Tibial nerve (tissue), 4 donors: ENCODE results near the gene UCHL5. TPM values are rescaled to one million over a fixed set of nuclear protein-coding genes. Genes with fewer than 3 reads are reported as not detected.
"Not testable (repeated sequence)": the region's sequence is repeated elsewhere in the genome, so short reads cannot be mapped to it uniquely, and the experiment has no call there.

Experiments
- DNase-seq, 2 donors: peaks; one replicate each; pipeline ENCODE4 v3.0.0-alpha.2; 2019; ENCODE audit warnings: low spot score in 2 of 2
- H3K27ac ChIP-seq, 4 donors: fragments of 200-600 bp; sonication (generic) in 3 of 4; one replicate each; pipeline ENCODE4 v1.5.1; 2017 to 2019; ENCODE audit warnings: mild to moderate bottlenecking in 1 of 4
- H3K27me3 ChIP-seq, 2 donors: fragments of 200-600 bp; sonication (generic) in 1 of 2; one replicate each; pipeline versions ENCODE4 v1.5.1 to v1.6.0; 2017 to 2019
- H3K36me3 ChIP-seq, 3 donors: fragments of 200-600 bp; sonication (generic); one replicate each; pipeline ENCODE4 v1.5.1; 2018 to 2019
- H3K4me1 ChIP-seq, 4 donors: fragments of 200-600 bp; sonication (generic) in 3 of 4; one replicate each; pipeline ENCODE4 v1.5.1; 2017 to 2019
- H3K4me3 ChIP-seq, 4 donors: fragments of 200-600 bp; sonication (generic) in 3 of 4; one replicate each; pipeline ENCODE4 v1.5.1; 2017 to 2019; ENCODE audit warnings: mild to moderate bottlenecking in 1 of 4, moderate library complexity in 1 of 4
- H3K9me3 ChIP-seq, 4 donors: fragments of 200-600 bp; sonication (generic) in 3 of 4; one replicate each; pipeline ENCODE4 v1.5.1; 2017 to 2019
- EP300 ChIP-seq, 2 donors: sonication (generic); formaldehyde crosslinking; IDR thresholded peaks; one replicate each; pipeline ENCODE4 v1.6.1; 2017; ENCODE audit warnings: antibody characterized with exemption in 2 of 2, mild to moderate bottlenecking in 1 of 2
- POLR2A ChIP-seq, 2 donors: fragments of 450-650 bp; IDR thresholded peaks; one replicate each; pipeline ENCODE4 v1.6.1; 2017; ENCODE audit warnings: antibody characterized with exemption in 2 of 2, mild to moderate bottlenecking in 2 of 2, moderate library complexity in 2 of 2
- WGBS, 2 donors: methylation state at CpG; one replicate each; pipeline ENCODE4 v1.1.5; 2018; 5-methylcytosine and 5-hydroxymethylcytosine counted together
- total RNA-seq, 4 donors: library from RNA; depleted of rRNA; stranded (reverse); fragments of >200 nt; gene quantifications; one replicate each; pipeline ENCODE4 v1.1.0, GENCODE V29; 2016
- TF ChIP-seq, protein P1 (sequence below), 5 experiments: fragments of 200-600 bp in 3 of 5; fragments of 450-650 bp in 2 of 5; sonication (generic) in 3 of 5; IDR thresholded peaks; one replicate each; pipeline ENCODE4 v1.5.1; 2016 to 2019; ENCODE audit warnings: antibody characterized with exemption in 5 of 5, mild to moderate bottlenecking in 3 of 5, moderate library complexity in 2 of 5

UCHL5 gene
- total RNA-seq, 4 donors from 2014 or later: 22.2 to 50.0 (median 29.0) TPM

DNA sequence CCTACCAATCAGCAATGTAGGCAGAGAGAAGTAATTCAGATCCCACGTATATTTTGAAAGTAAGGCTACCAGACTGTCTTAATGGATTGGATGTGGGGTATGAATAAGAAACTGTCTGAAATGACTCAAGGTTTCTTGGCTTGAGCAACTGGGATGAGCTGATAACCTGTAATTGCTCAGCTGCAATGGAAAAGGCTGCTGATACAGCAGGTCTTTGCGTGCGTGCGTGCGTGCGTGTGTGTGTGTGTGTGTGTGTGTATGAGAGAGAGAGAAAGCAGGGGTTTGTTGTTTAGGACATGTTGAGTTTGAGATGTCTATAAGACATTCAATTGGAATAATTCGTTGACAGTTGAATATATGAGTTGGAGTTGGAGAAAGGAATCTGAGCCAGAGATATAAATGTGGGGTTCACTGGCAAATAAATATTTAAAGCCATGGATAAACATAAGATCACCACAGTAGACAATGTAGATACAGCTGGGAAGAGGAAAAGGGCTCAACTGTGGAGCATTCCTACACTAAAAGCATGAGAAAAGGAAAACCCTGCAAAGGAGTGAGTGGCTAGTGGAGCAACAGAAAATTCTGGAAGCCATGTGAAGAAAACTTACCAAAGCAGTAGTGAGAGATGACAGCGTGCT is 72.9 kb downstream of the UCHL5 start:
- H3K27ac ChIP-seq: no peak overlapping the region
- DNase-seq: no peak
- H3K9me3 ChIP-seq: no peaks in the 10 kb centered on the region
- H3K4me1 ChIP-seq: no peaks in the 10 kb centered on the region
- H3K4me3 ChIP-seq: no peak overlapping the region
- TF ChIP-seq, protein P1, sequence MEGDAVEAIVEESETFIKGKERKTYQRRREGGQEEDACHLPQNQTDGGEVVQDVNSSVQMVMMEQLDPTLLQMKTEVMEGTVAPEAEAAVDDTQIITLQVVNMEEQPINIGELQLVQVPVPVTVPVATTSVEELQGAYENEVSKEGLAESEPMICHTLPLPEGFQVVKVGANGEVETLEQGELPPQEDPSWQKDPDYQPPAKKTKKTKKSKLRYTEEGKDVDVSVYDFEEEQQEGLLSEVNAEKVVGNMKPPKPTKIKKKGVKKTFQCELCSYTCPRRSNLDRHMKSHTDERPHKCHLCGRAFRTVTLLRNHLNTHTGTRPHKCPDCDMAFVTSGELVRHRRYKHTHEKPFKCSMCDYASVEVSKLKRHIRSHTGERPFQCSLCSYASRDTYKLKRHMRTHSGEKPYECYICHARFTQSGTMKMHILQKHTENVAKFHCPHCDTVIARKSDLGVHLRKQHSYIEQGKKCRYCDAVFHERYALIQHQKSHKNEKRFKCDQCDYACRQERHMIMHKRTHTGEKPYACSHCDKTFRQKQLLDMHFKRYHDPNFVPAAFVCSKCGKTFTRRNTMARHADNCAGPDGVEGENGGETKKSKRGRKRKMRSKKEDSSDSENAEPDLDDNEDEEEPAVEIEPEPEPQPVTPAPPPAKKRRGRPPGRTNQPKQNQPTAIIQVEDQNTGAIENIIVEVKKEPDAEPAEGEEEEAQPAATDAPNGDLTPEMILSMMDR (IDR thresholded peaks at IDR 0.05): no peak
- TF ChIP-seq EP300 (IDR thresholded peaks at IDR 0.05) (no peak), POLR2A (IDR thresholded peaks at IDR 0.05) (no peak)
- 73 to 91% methylated on average over 8 of the region's 8 CpGs for WGBS, 2 donors
- H3K36me3 ChIP-seq: peaks cover 0 to 26% (median 0%) of the 10 kb centered on the region in 3 donors
- H3K27me3 ChIP-seq: no peaks in the 10 kb centered on the region

DNA sequence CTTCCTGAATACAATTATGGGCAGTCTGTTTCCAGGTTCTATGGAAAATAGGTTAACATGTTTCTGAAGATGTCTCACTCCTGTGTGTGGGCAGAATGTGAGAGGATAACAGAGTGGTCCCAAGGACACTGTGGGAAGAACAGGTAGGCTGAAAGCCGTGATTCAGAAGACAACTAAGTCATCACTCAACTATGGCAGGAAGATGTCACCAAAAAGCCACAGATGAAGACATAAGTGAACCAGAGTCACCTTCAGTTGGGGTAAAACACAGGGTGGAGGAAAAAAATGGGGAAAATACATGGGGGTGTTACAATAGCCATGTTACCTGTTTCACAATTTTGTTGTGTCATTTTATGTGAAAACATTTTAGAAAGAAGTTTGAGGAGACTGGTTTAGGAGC is 75.1 kb downstream of the UCHL5 start:
- WGBS, 2 donors: 86 to 95% methylated on average over 1 of the region's 1 CpG
- no peak for DNase-seq
- Histone ChIP-seq H3K36me3 (peaks cover 0 to 33% (median 0%) of the 10 kb centered on the region in 3 donors), H3K4me1 (no peaks in the 10 kb centered on the region), H3K27me3 (no peaks in the 10 kb centered on the region), H3K9me3 (no peaks in the 10 kb centered on the region), H3K27ac (no peak overlapping the region), H3K4me3 (no peak overlapping the region)
- TF ChIP-seq POLR2A (IDR thresholded peaks at IDR 0.05) (no peak), EP300 (IDR thresholded peaks at IDR 0.05) (no peak)
- TF ChIP-seq, protein P1 (IDR thresholded peaks at IDR 0.05): no peak

DNA sequence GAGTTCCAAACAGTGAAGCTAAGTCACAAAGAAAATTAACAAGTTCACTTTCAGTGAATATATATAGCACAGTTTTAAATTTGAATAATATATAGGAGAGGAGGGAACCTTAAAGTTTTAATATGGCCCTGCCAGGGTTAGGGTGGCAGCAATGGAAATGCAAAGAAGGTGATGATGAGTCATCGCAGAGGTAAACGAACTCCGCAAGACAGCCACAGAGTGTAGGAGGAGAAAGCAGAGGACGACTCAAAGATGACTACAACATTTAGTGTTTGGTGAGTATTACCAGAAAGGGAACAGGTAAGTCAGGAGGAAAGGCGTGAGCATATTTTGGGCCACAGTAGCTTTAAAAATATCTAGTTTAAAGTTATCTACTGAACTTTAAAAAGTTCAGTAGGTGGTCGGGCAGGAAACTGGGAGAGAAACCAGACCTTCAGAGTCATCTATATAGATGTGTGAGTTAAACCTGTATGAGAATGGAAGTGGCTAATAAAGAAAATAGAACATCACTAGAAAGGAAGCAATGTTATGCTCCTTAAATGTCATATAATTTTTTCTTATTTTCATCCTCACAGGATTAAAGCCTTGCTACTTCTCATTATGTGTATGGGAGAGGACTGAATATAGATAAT is 75.7 kb downstream of the UCHL5 start:
- Histone ChIP-seq H3K4me1 (no peaks in the 10 kb centered on the region), H3K27me3 (no peaks in the 10 kb centered on the region), H3K4me3 (no peak overlapping the region), H3K27ac (no peak overlapping the region), H3K36me3 (peaks cover 0 to 28% (median 0%) of the 10 kb centered on the region in 3 donors), H3K9me3 (no peaks in the 10 kb centered on the region)
- DNase-seq: no peak
- no peak for TF ChIP-seq EP300 (IDR thresholded peaks at IDR 0.05)
- no peak for TF ChIP-seq POLR2A (IDR thresholded peaks at IDR 0.05)
- TF ChIP-seq, protein P1 (IDR thresholded peaks at IDR 0.05): no peak
- WGBS, 2 donors: 84 to 85% methylated on average over 6 of the region's 6 CpGs

DNA sequence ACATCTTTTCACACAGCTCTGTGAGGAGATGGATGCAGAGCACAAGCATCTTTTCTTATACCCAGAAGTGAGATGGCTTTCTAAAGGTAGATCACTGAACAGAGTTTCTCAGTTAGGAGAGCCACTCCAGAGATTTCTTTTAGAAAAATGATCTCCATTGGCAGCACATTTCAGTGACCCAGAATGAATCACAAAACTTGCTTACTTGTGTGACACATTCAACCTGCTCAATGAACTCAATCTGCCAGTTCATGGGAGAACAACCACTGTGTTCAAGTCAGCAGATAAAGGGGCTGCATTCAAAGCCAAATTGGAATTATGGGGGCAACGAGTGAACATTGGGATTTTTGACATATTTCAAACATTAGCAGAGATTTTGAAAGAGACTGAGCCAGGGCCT is 78.3 kb downstream of the UCHL5 start:
- Histone ChIP-seq H3K36me3 (peaks cover 0 to 7% (median 0%) of the 10 kb centered on the region in 3 donors), H3K4me3 (no peak overlapping the region), H3K9me3 (no peaks in the 10 kb centered on the region), H3K27me3 (no peaks in the 10 kb centered on the region), H3K27ac (no peak overlapping the region), H3K4me1 (no peaks in the 10 kb centered on the region)
- no peak for TF ChIP-seq EP300 (IDR thresholded peaks at IDR 0.05)
- TF ChIP-seq, protein P1 (IDR thresholded peaks at IDR 0.05): no peak
- no peak for TF ChIP-seq POLR2A (IDR thresholded peaks at IDR 0.05)
- DNase-seq: no peak
- 45 to 73% methylated on average over 1 of the region's 1 CpG for WGBS, 2 donors

DNA sequence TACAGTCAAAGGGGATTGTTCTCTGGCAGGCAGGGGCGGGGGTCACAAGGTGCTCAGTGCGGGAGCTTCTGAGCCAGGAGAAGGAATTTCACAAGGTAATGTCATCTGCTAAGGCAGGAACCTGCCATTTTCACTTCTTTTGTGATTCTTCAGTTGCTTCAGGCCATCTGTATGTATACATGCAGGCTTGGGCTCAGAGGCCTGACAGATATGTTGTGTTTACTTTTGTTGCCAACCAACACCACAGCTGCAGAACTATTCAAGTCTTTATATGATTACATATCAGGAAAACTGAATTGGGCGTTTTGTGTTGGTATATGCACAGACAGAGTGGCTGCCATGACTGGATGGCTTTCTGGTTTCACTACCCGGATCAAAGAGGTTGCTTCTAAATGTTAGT is 78.8 kb downstream of the UCHL5 start:
- not testable (repeated sequence) for H3K9me3 ChIP-seq, DNase-seq, H3K4me3 ChIP-seq, H3K27me3 ChIP-seq, H3K27ac ChIP-seq, H3K36me3 ChIP-seq, H3K4me1 ChIP-seq
- 92 to 93% methylated on average over 4 of the region's 4 CpGs for WGBS, 2 donors
